ENCODE results near the gene MAD1L1. TPM values are rescaled to one million over a fixed set of nuclear protein-coding genes. Genes with fewer than 3 reads are reported as not detected.
"Not testable (repeated sequence)": the region's sequence is repeated elsewhere in the genome, so short reads cannot be mapped to it uniquely, and the experiment has no call there.

MAD1L1 gene
- total RNA-seq, 4 donors from 2014 or later, result 22.3 to 56.6 (median 35.0) TPM

- Histone ChIP-seq H3K27ac (no peak overlapping the region), H3K4me3 (no peak overlapping the region), H3K4me1 (peaks cover 0 to 18% (median 0%) of the 10 kb centered on the region in 3 donors), H3K36me3 (no peaks in the 10 kb centered on the region), H3K27me3 (no peaks in the 10 kb centered on the region), H3K9me3 (no peaks in the 10 kb centered on the region)
- TF ChIP-seq POLR2AphosphoS5 (IDR thresholded peaks at IDR 0.05), result no peak
- TF ChIP-seq, protein P1, sequence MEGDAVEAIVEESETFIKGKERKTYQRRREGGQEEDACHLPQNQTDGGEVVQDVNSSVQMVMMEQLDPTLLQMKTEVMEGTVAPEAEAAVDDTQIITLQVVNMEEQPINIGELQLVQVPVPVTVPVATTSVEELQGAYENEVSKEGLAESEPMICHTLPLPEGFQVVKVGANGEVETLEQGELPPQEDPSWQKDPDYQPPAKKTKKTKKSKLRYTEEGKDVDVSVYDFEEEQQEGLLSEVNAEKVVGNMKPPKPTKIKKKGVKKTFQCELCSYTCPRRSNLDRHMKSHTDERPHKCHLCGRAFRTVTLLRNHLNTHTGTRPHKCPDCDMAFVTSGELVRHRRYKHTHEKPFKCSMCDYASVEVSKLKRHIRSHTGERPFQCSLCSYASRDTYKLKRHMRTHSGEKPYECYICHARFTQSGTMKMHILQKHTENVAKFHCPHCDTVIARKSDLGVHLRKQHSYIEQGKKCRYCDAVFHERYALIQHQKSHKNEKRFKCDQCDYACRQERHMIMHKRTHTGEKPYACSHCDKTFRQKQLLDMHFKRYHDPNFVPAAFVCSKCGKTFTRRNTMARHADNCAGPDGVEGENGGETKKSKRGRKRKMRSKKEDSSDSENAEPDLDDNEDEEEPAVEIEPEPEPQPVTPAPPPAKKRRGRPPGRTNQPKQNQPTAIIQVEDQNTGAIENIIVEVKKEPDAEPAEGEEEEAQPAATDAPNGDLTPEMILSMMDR (IDR thresholded peaks at IDR 0.05), result no peak
- TF ChIP-seq POLR2A (IDR thresholded peaks at IDR 0.05), result no peak
- TF ChIP-seq EP300 (IDR thresholded peaks at IDR 0.05), result no peak
- no peak for ATAC-seq
- WGBS, 2 donors (ENCODE audit: low coverage in 1 of 2), result 96 to 100% methylated on average over 7 to 19 of the region's 20 CpGs
These were observed 196.0 kb downstream of the MAD1L1 start for GRCh38 chr7:2036786-2037185.

GRCh38 chr7:2036201-2036600 lies 196.5 kb downstream of the MAD1L1 start:
- H3K27ac ChIP-seq, ATAC-seq, H3K36me3 ChIP-seq, H3K27me3 ChIP-seq, H3K9me3 ChIP-seq, H3K4me3 ChIP-seq: not testable (repeated sequence)
- WGBS, 2 donors (ENCODE audit: low coverage in 1 of 2), result 93 to 100% methylated on average over 1 to 3 of the region's 16 CpGs
- peaks cover 0 to 24% (median 0%) of the 10 kb centered on the region in 3 donors for H3K4me1 ChIP-seq

- no peak for TF ChIP-seq EP300 (IDR thresholded peaks at IDR 0.05)
- TF ChIP-seq POLR2AphosphoS5 (IDR thresholded peaks at IDR 0.05), result no peak
- TF ChIP-seq, protein P1 (IDR thresholded peaks at IDR 0.05), result no peak
- no peak for TF ChIP-seq POLR2A (IDR thresholded peaks at IDR 0.05)
- Histone ChIP-seq H3K36me3 (no peaks in the 10 kb centered on the region), H3K4me3 (no peak overlapping the region), H3K9me3 (no peaks in the 10 kb centered on the region), H3K27ac (no peak overlapping the region), H3K4me1 (peaks cover 0 to 27% (median 0%) of the 10 kb centered on the region in 3 donors), H3K27me3 (no peaks in the 10 kb centered on the region)
- 95% methylated on average over 11 to 14 of the region's 20 CpGs for WGBS, 2 donors (ENCODE audit: low coverage in 1 of 2)
- ATAC-seq, result no peak
These were observed 198.2 kb downstream of the MAD1L1 start for GRCh38 chr7:2034291-2035201.

GRCh38 chr7:2033586-2034135 lies 199.1 kb downstream of the MAD1L1 start:
- H3K27ac ChIP-seq, result no peak overlapping the region
- no peak for ATAC-seq
- H3K27me3 ChIP-seq, result no peaks in the 10 kb centered on the region
- peaks cover 0 to 26% (median 0%) of the 10 kb centered on the region in 3 donors for H3K4me1 ChIP-seq
- no peak overlapping the region for H3K4me3 ChIP-seq
- WGBS, 2 donors (ENCODE audit: low coverage in 1 of 2), result 91 to 100% methylated on average over 5 to 8 of the region's 13 CpGs
- H3K9me3 ChIP-seq, result peaks cover 0 to 9% (median 0%) of the 10 kb centered on the region in 3 donors
- no peaks in the 10 kb centered on the region for H3K36me3 ChIP-seq
- TF ChIP-seq EP300 (IDR thresholded peaks at IDR 0.05) (no peak), POLR2A (IDR thresholded peaks at IDR 0.05) (no peak), POLR2AphosphoS5 (IDR thresholded peaks at IDR 0.05) (no peak)
- TF ChIP-seq, protein P1 (IDR thresholded peaks at IDR 0.05), result no peak

DNA sequence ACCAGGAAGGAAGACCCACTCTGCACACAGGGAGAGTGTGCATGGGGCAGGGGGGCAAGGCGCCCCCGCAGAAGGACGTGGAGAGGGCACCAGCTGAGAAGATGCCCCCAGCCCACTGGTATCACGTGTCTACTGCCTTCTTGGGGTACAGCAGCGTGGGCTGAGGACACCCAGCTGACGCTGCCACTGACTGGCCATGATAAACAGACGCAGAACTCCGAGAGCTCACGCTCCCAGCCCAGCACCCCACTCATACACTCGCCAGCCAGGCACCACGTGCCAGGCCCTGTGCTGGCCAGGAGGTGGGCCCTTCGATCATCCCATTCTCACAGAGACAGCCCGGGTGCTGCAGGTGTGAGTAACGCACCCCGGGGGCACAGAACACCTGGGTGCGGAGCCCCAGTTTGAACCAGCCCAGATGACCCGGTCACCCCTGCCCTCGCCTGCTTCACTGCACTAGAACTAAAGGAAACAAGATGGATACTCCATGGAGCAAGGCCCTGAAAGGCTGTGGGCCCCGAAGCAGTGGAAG lies 199.8 kb downstream of the MAD1L1 start:
- Histone ChIP-seq H3K9me3 (peaks cover 0 to 16% (median 0%) of the 10 kb centered on the region in 3 donors), H3K4me3 (no peak overlapping the region), H3K27ac (no peak overlapping the region), H3K27me3 (no peaks in the 10 kb centered on the region), H3K36me3 (no peaks in the 10 kb centered on the region), H3K4me1 (peaks cover 0 to 19% (median 0%) of the 10 kb centered on the region in 3 donors)
- no peak for ATAC-seq
- WGBS, 2 donors (ENCODE audit: low coverage in 1 of 2), result 100% methylated on average over 3 of the region's 19 CpGs; no CpG with 5 or more reads in 1 of the 2 donors
- TF ChIP-seq EP300 (IDR thresholded peaks at IDR 0.05), result no peak
- TF ChIP-seq, protein P1 (IDR thresholded peaks at IDR 0.05), result no peak
- no peak for TF ChIP-seq POLR2AphosphoS5 (IDR thresholded peaks at IDR 0.05)
- TF ChIP-seq POLR2A (IDR thresholded peaks at IDR 0.05), result no peak
